ENCODE results near the gene SLC10A6.
"Not testable (repeated sequence)": the region's sequence is repeated elsewhere in the genome, so short reads cannot be mapped to it uniquely, and the experiment has no call there.

Gene SLC10A6

GRCh38 chr4:86876894-86877685 lies 27.9 kb upstream of the SLC10A6 start:
- Histone ChIP-seq H3K27ac (ENCODE audit: low read depth, low read length) (no peak overlapping the region), H3K27me3 (ENCODE audit: control insufficient read depth, insufficient read depth, low read length) (no peaks in the 10 kb centered on the region), H3K9ac (ENCODE audit: low read length) (no peak overlapping the region), H3K36me3 (ENCODE audit: control insufficient read depth, insufficient read depth, low read length) (no peaks in the 10 kb centered on the region), H3K4me1 (ENCODE audit: control insufficient read depth, insufficient read depth, low read length) (no peaks in the 10 kb centered on the region), H3K4me3 (ENCODE audit: low read length) (no peak overlapping the region)

- not testable (repeated sequence) for H3K4me1 ChIP-seq (ENCODE audit: control insufficient read depth, insufficient read depth, low read length)
These were observed 26.3 kb upstream of the SLC10A6 start for GRCh38 chr4:86875436-86875835.

GRCh38 chr4:86872135-86872534 lies 23.0 kb upstream of the SLC10A6 start:
- H3K36me3 ChIP-seq (ENCODE audit: control insufficient read depth, insufficient read depth, low read length), result no peaks in the 10 kb centered on the region
- no peak overlapping the region for H3K4me3 ChIP-seq (ENCODE audit: low read length)
- no peak overlapping the region for H3K9ac ChIP-seq (ENCODE audit: low read length)
- no peaks in the 10 kb centered on the region for H3K4me1 ChIP-seq (ENCODE audit: control insufficient read depth, insufficient read depth, low read length)
- H3K27me3 ChIP-seq (ENCODE audit: control insufficient read depth, insufficient read depth, low read length), result no peaks in the 10 kb centered on the region
- H3K27ac ChIP-seq (ENCODE audit: low read depth, low read length), result no peak overlapping the region

More at GRCh38 chr4:86875436-86875835, 26.3 kb upstream of the SLC10A6 start:
- H3K27ac ChIP-seq (ENCODE audit: low read depth, low read length); H3K27me3 ChIP-seq (ENCODE audit: control insufficient read depth, insufficient read depth, low read length); H3K9ac ChIP-seq (ENCODE audit: low read length); H3K36me3 ChIP-seq (ENCODE audit: control insufficient read depth, insufficient read depth, low read length); H3K4me3 ChIP-seq (ENCODE audit: low read length): not testable (repeated sequence)

- no peaks in the 10 kb centered on the region for H3K36me3 ChIP-seq (ENCODE audit: control insufficient read depth, insufficient read depth, low read length)
- no peaks in the 10 kb centered on the region for H3K4me1 ChIP-seq (ENCODE audit: control insufficient read depth, insufficient read depth, low read length)
- no peak overlapping the region for H3K4me3 ChIP-seq (ENCODE audit: low read length)
- H3K9ac ChIP-seq (ENCODE audit: low read length), result no peak overlapping the region
- no peaks in the 10 kb centered on the region for H3K27me3 ChIP-seq (ENCODE audit: control insufficient read depth, insufficient read depth, low read length)
- no peak overlapping the region for H3K27ac ChIP-seq (ENCODE audit: low read depth, low read length)
These were observed 21.4 kb upstream of the SLC10A6 start for GRCh38 chr4:86870442-86871069.

GRCh38 chr4:86857341-86858052 lies 8.3 kb upstream of the SLC10A6 start:
- Histone ChIP-seq H3K4me3 (ENCODE audit: low read length) (no peak overlapping the region), H3K36me3 (ENCODE audit: control insufficient read depth, insufficient read depth, low read length) (no peaks in the 10 kb centered on the region), H3K4me1 (ENCODE audit: control insufficient read depth, insufficient read depth, low read length) (no peaks in the 10 kb centered on the region), H3K9ac (ENCODE audit: low read length) (no peak overlapping the region), H3K27ac (ENCODE audit: low read depth, low read length) (no peak overlapping the region), H3K27me3 (ENCODE audit: control insufficient read depth, insufficient read depth, low read length) (no peaks in the 10 kb centered on the region)

- no peaks in the 10 kb centered on the region for H3K27me3 ChIP-seq (ENCODE audit: control insufficient read depth, insufficient read depth, low read length)
- H3K36me3 ChIP-seq (ENCODE audit: control insufficient read depth, insufficient read depth, low read length), result no peaks in the 10 kb centered on the region
- no peak overlapping the region for H3K9ac ChIP-seq (ENCODE audit: low read length)
- no peak overlapping the region for H3K27ac ChIP-seq (ENCODE audit: low read depth, low read length)
- H3K4me1 ChIP-seq (ENCODE audit: control insufficient read depth, insufficient read depth, low read length), result no peaks in the 10 kb centered on the region
- H3K4me3 ChIP-seq (ENCODE audit: low read length), result no peak overlapping the region
These were observed 7.7 kb upstream of the SLC10A6 start for GRCh38 chr4:86856896-86857295.

GRCh38 chr4:86855572-86855971 lies 6.4 kb upstream of the SLC10A6 start:
- H3K36me3 ChIP-seq (ENCODE audit: control insufficient read depth, insufficient read depth, low read length), result no peaks in the 10 kb centered on the region
- H3K27me3 ChIP-seq (ENCODE audit: control insufficient read depth, insufficient read depth, low read length), result no peaks in the 10 kb centered on the region
- no peak overlapping the region for H3K27ac ChIP-seq (ENCODE audit: low read depth, low read length)
- no peak overlapping the region for H3K4me3 ChIP-seq (ENCODE audit: low read length)
- no peak overlapping the region for H3K9ac ChIP-seq (ENCODE audit: low read length)
- no peaks in the 10 kb centered on the region for H3K4me1 ChIP-seq (ENCODE audit: control insufficient read depth, insufficient read depth, low read length)

- H3K36me3 ChIP-seq (ENCODE audit: control insufficient read depth, insufficient read depth, low read length), result no peaks in the 10 kb centered on the region
- H3K9ac ChIP-seq (ENCODE audit: low read length), result no peak overlapping the region
- H3K4me1 ChIP-seq (ENCODE audit: control insufficient read depth, insufficient read depth, low read length), result no peaks in the 10 kb centered on the region
- H3K27me3 ChIP-seq (ENCODE audit: control insufficient read depth, insufficient read depth, low read length), result no peaks in the 10 kb centered on the region
- H3K4me3 ChIP-seq (ENCODE audit: low read length), result no peak overlapping the region
- no peak overlapping the region for H3K27ac ChIP-seq (ENCODE audit: low read depth, low read length)
These were observed 4.0 kb upstream of the SLC10A6 start for GRCh38 chr4:86853209-86853608.

GRCh38 chr4:86848136-86848535 lies 1.0 kb downstream of the SLC10A6 start:
- Histone ChIP-seq H3K4me1 (ENCODE audit: control insufficient read depth, insufficient read depth, low read length) (no peaks in the 10 kb centered on the region), H3K27ac (ENCODE audit: low read depth, low read length) (no peak overlapping the region), H3K9ac (ENCODE audit: low read length) (no peak overlapping the region), H3K4me3 (ENCODE audit: low read length) (no peak overlapping the region), H3K27me3 (ENCODE audit: control insufficient read depth, insufficient read depth, low read length) (no peaks in the 10 kb centered on the region), H3K36me3 (ENCODE audit: control insufficient read depth, insufficient read depth, low read length) (no peaks in the 10 kb centered on the region)

- H3K4me3 ChIP-seq (ENCODE audit: low read length), result no peak overlapping the region
- no peaks in the 10 kb centered on the region for H3K27me3 ChIP-seq (ENCODE audit: control insufficient read depth, insufficient read depth, low read length)
- no peaks in the 10 kb centered on the region for H3K36me3 ChIP-seq (ENCODE audit: control insufficient read depth, insufficient read depth, low read length)
- no peak overlapping the region for H3K27ac ChIP-seq (ENCODE audit: low read depth, low read length)
- no peaks in the 10 kb centered on the region for H3K4me1 ChIP-seq (ENCODE audit: control insufficient read depth, insufficient read depth, low read length)
- no peak overlapping the region for H3K9ac ChIP-seq (ENCODE audit: low read length)
These were observed 1.6 kb downstream of the SLC10A6 start for GRCh38 chr4:86847571-86847970.

GRCh38 chr4:86846921-86847320 lies 2.3 kb downstream of the SLC10A6 start:
- Histone ChIP-seq H3K36me3 (ENCODE audit: control insufficient read depth, insufficient read depth, low read length) (no peaks in the 10 kb centered on the region), H3K27me3 (ENCODE audit: control insufficient read depth, insufficient read depth, low read length) (no peaks in the 10 kb centered on the region), H3K4me1 (ENCODE audit: control insufficient read depth, insufficient read depth, low read length) (no peaks in the 10 kb centered on the region), H3K9ac (ENCODE audit: low read length) (no peak overlapping the region), H3K4me3 (ENCODE audit: low read length) (no peak overlapping the region), H3K27ac (ENCODE audit: low read depth, low read length) (no peak overlapping the region)

- Histone ChIP-seq H3K27ac (ENCODE audit: low read depth, low read length) (no peak overlapping the region), H3K27me3 (ENCODE audit: control insufficient read depth, insufficient read depth, low read length) (no peaks in the 10 kb centered on the region), H3K36me3 (ENCODE audit: control insufficient read depth, insufficient read depth, low read length) (no peaks in the 10 kb centered on the region), H3K9ac (ENCODE audit: low read length) (no peak overlapping the region), H3K4me1 (ENCODE audit: control insufficient read depth, insufficient read depth, low read length) (no peaks in the 10 kb centered on the region), H3K4me3 (ENCODE audit: low read length) (no peak overlapping the region)
These were observed 3.6 kb downstream of the SLC10A6 start for GRCh38 chr4:86845593-86845992.

Data from rectal smooth muscle tissue (tissue), 1 donor.